Activated T-cell treated with anti-CD3 and anti-CD28 coated beads, Interleukin-2, amount 50 U/mL, for 72 hours (primary cell): ENCODE data around the gene LDLRAD4. TPM values are rescaled to one million over a fixed set of nuclear protein-coding genes. Genes with fewer than 3 reads are reported as not detected.

Experiments used
- ATAC-seq, 2 donors: fragments of 150-1000 bp; cut with Tn5 transposase; replicated peaks in 1 of 2; 2 replicates each; pipeline ENCODE4 v1.10.0; 2021; ENCODE audit warnings: moderate library complexity in 2 of 2, mild to moderate bottlenecking in 1 of 2
- DNase-seq, 2 donors: peaks; one replicate each; pipeline ENCODE4 v3.0.0; 2021 to 2022; ENCODE audit warnings: mixed read lengths in 1 of 2
- H3K27ac Mint-ChIP-seq: one replicate; pipeline ENCODE4 v1.8.0; 2022; ENCODE audit warnings: mild to moderate bottlenecking, moderate library complexity, mixed read lengths
- H3K27me3 Mint-ChIP-seq: one replicate; pipeline ENCODE4 v1.8.0; 2022; ENCODE audit warnings: low read depth, mixed read lengths
- H3K36me3 Mint-ChIP-seq, 2 donors: one replicate each; pipeline ENCODE4 v1.8.0; 2022; ENCODE audit warnings: mixed read lengths in 2 of 2, mild to moderate bottlenecking in 1 of 2; ENCODE audit not compliant: insufficient read depth in 2 of 2
- H3K4me1 Mint-ChIP-seq: one replicate; pipeline ENCODE4 v1.8.0; 2022; ENCODE audit warnings: low read depth, mixed read lengths
- H3K4me3 Mint-ChIP-seq, 2 donors: one replicate each; pipeline ENCODE4 v1.8.0; 2022; ENCODE audit warnings: mild to moderate bottlenecking in 2 of 2, mixed read lengths in 2 of 2, moderate library complexity in 2 of 2
- H3K9me3 Mint-ChIP-seq, 2 donors: one replicate each; pipeline ENCODE4 v1.8.0; 2022; ENCODE audit warnings: mixed read lengths in 2 of 2
- total RNA-seq, 2 donors: library from RNA; stranded (reverse); gene quantifications; one replicate each; pipeline ENCODE4 v1.2.3, GENCODE V29; 2022

The LDLRAD4 gene
- total RNA-seq, 2 donors from 2014 or later: 46.0 to 47.2 TPM

DNA sequence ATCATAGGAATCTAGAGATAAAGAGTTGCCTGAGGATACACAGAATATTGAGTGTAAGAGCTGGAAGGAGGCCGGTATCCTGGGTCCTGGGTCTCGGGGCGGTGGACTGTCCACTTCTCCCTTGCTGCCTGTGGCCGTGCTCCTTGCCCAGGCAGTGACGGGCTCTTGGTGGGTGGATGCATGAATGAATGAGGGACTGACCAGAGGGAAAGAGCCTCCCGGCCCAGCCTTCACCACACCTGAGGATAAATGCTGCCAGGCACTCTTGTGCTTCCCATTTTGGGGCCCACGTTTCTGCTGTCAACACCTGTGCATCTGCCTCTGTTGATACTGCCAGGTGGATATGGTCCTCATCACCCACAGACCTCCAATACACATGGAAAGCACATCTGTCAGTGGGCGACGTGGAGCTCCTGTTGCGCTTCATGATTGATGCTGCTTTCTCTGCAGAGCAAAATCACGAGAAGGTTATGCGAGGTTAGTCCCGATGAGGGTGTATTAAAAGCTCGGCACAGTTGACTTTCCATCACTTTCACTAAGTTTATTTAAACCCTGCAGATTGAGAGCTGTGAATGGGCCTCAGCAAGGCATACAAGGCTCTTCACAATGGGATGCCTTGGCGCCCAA lies 211.4 kb downstream of the LDLRAD4 start:
- Mint-ChIP-seq H3K4me1 (peaks cover 46% of the 10 kb centered on the region), H3K27ac (no peak overlapping the region), H3K4me3 (no peak overlapping the region), H3K9me3 (no peaks in the 10 kb centered on the region), H3K27me3 (no peaks in the 10 kb centered on the region), H3K36me3 (peaks cover 0 to 1% of the 10 kb centered on the region in 2 donors)
- DNase-seq: no peak
- ATAC-seq: no peak

GRCh38 chr18:13430663-13431062 lies 212.1 kb downstream of the LDLRAD4 start:
- Mint-ChIP-seq H3K4me3 (no peak overlapping the region), H3K27me3 (no peaks in the 10 kb centered on the region), H3K27ac (no peak overlapping the region), H3K4me1 (peaks cover 43% of the 10 kb centered on the region), H3K36me3 (peaks cover 0 to 1% of the 10 kb centered on the region in 2 donors), H3K9me3 (no peaks in the 10 kb centered on the region)
- no peak for ATAC-seq
- no peak for DNase-seq

DNA sequence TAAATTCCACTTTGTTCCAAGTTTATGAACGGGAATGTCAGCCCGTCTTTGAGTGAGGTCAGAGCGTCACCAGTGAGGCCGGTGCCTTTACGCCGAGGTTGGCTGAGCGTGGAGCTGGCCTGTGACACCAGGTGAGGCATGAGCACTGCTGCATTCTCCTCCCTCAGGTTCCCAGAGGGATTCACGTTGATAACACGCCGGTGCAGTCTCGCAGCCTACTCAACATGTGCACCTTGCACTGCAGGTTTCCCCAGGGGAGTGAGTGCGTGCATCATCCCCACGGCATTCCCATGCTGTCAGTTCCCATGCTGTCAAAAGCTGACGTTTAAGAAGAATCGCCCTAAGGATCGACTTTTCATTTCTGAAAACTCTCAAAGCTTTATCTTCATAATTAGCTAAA lies 213.3 kb downstream of the LDLRAD4 start:
- DNase-seq (no peak), ATAC-seq (no peak)
- Mint-ChIP-seq H3K9me3 (no peaks in the 10 kb centered on the region), H3K36me3 (peaks cover 0 to 1% of the 10 kb centered on the region in 2 donors), H3K4me3 (no peak overlapping the region), H3K27me3 (no peaks in the 10 kb centered on the region), H3K4me1 (peaks cover 53% of the 10 kb centered on the region), H3K27ac (no peak overlapping the region)

DNA sequence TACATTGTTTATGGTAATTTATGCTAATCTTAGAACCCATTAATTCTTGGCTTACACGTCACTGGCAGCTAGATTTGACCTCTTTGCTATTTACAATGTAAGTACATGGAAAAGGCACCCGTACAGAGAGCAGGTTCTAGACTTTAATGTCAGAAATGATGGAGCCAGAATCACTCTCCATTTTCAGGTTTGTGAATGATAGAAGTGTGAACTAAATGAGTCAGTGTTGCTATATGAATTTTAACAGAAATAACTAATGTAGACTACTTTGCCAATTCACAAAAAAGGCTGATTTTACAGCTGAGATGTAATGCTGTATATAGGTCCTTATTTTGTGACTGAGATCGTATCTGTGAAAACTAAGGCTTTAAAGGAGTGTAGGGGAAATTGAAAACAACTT lies 214.6 kb downstream of the LDLRAD4 start:
- no peak overlapping the region for H3K27ac Mint-ChIP-seq
- H3K4me1 Mint-ChIP-seq: peaks cover 54% of the 10 kb centered on the region
- peaks cover 0 to 1% of the 10 kb centered on the region in 2 donors for H3K36me3 Mint-ChIP-seq
- no peaks in the 10 kb centered on the region for H3K27me3 Mint-ChIP-seq
- DNase-seq: no peak
- H3K4me3 Mint-ChIP-seq: no peak overlapping the region
- ATAC-seq: peak; percentile 69 to 72
- no peaks in the 10 kb centered on the region for H3K9me3 Mint-ChIP-seq

DNA sequence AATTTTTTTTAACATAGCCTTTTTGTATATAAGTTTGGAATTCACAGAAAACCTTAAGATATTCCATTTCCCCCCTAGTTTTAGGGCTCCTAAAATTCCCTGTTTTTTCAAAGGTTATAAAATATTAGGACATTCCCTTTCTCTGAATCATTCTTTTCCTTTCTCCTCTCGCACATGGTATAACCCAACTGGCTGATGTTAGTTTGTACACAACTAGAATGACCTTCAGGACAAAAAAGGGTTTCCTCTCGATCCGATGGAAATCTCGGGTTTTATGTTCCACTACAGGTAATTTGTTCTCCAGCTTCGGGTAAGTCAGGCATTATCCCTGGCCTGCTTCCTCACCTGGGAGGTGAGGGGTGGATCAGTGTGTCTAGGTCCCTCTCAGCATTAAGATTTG lies 215.1 kb downstream of the LDLRAD4 start:
- Mint-ChIP-seq H3K27ac (no peak overlapping the region), H3K4me1 (peaks cover 54% of the 10 kb centered on the region), H3K36me3 (peaks cover 0 to 1% of the 10 kb centered on the region in 2 donors), H3K9me3 (no peaks in the 10 kb centered on the region), H3K4me3 (no peak overlapping the region), H3K27me3 (no peaks in the 10 kb centered on the region)
- DNase-seq (no peak), ATAC-seq (no peak)

GRCh38 chr18:13434854-13435253 lies 216.3 kb downstream of the LDLRAD4 start:
- Mint-ChIP-seq H3K4me1 (peaks cover 61% of the 10 kb centered on the region), H3K27ac (no peak overlapping the region), H3K9me3 (no peaks in the 10 kb centered on the region), H3K27me3 (no peaks in the 10 kb centered on the region), H3K4me3 (no peak overlapping the region), H3K36me3 (peaks cover 0 to 1% of the 10 kb centered on the region in 2 donors)
- ATAC-seq (no peak), DNase-seq (no peak)

- DNase-seq (no peak), ATAC-seq (no peak)
- Mint-ChIP-seq H3K4me3 (peak overlapping the region; percentile 29 to 89), H3K36me3 (no peaks in the 10 kb centered on the region), H3K9me3 (no peaks in the 10 kb centered on the region), H3K27me3 (no peaks in the 10 kb centered on the region), H3K27ac (peak overlapping the region; percentile 82), H3K4me1 (peaks cover 61% of the 10 kb centered on the region)
These were observed 217.2 kb downstream of the LDLRAD4 start for GRCh38 chr18:13435586-13436333.

DNA sequence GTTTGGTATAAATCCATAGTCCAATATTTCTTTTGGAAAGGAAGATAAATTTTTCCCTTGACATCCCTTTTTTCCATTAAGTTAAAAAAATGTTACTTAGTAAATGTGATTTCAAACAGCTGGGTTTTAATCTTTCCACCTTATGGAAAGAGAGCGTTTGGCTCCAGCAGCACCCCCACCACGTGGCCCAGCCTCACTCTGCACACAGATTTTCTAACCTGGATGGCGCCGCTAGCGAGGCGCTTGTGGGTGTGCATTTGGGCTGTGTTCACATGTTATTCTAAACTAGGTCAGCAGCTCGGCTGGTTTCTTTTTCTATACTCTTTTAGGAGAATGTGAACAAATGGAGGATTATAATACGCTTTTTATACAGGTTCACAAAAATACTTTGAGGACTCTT lies 218.0 kb downstream of the LDLRAD4 start:
- Mint-ChIP-seq H3K4me3 (peak overlapping the region; percentile 72 to 89), H3K27me3 (no peaks in the 10 kb centered on the region), H3K4me1 (peaks cover 61% of the 10 kb centered on the region), H3K9me3 (no peaks in the 10 kb centered on the region), H3K36me3 (no peaks in the 10 kb centered on the region), H3K27ac (peak overlapping the region; percentile 37)
- DNase-seq (peak in 1 of 2 donors; percentile 26), ATAC-seq (peak in 1 of 2 donors; percentile 28)

GRCh38 chr18:13437034-13437433 lies 218.5 kb downstream of the LDLRAD4 start:
- ATAC-seq: peak; percentile 36 to 55
- DNase-seq: peak; percentile 29
- Mint-ChIP-seq H3K4me1 (peaks cover 61% of the 10 kb centered on the region), H3K4me3 (peak overlapping the region; percentile 72 to 89), H3K9me3 (no peaks in the 10 kb centered on the region), H3K36me3 (no peaks in the 10 kb centered on the region), H3K27ac (peak overlapping the region; percentile 90), H3K27me3 (no peaks in the 10 kb centered on the region)

DNA sequence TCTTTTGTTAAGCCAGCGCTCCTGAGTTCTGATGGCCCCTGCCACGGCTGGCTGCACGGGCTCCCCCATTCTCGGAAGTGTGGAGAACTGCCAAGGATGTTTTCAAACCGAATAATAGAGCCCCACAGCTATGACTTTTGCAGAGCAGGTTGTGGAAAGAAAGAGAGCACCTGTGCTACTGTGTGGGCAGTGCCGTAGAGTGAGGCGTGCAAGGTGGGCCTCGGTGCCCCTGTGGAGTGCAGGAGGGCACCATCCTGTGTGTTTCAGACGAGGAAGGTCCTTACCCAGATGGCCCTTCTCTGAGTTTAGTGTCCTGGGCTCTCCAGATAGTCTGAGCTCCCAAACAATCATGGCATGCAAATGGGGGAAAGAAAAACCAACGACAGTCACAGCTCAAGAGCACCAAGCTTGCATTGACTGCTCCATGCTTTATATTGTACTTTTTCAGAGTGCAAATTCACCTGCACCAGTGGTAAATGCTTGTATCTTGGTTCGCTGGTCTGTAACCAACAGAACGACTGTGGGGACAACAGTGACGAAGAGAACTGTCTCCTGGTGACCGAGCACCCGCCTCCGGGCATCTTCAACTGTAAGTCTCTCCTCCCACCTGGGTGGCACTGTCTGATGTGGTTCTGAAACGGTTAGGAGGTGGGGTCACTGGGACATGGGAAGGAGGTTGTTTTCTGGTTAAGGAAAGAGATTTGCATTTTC lies 219.4 kb downstream of the LDLRAD4 start:
- ATAC-seq (peak; percentile 74 to 78), DNase-seq (peak; percentile 53 to 64)
- Mint-ChIP-seq H3K4me1 (peaks cover 56% of the 10 kb centered on the region), H3K27ac (peak overlapping the region; percentile 90), H3K27me3 (no peaks in the 10 kb centered on the region), H3K9me3 (no peaks in the 10 kb centered on the region), H3K36me3 (no peaks in the 10 kb centered on the region), H3K4me3 (peak overlapping the region; percentile 72 to 89)

DNA sequence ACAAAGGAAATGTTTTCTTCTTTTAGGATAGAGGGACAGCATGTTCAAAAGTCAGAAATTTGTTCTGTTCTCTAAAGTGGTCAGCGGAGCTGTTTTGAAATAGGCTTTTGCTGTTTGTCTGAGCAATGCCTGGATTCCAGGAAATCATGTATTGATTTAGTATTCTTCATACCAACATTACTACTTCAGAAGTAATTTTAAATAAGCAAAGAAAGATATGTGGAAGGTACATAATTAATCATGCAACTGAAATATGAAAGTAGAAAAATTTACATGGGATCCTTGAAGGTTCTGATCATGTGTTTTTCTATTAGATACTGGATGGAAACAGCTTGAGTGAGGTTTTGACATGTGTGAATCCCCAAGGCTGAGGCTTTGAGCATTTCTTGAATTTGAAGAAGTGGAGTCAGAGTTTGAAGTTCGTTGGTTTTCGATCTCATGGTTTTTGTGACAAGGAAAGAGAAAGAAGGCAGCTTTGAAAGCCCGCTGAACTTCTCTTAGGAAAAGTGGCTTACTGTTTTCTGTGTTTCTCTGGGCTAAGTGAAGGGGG lies 220.0 kb downstream of the LDLRAD4 start:
- Mint-ChIP-seq H3K4me1 (peaks cover 56% of the 10 kb centered on the region), H3K36me3 (no peaks in the 10 kb centered on the region), H3K9me3 (no peaks in the 10 kb centered on the region), H3K27ac (peak overlapping the region; percentile 87), H3K27me3 (no peaks in the 10 kb centered on the region), H3K4me3 (peak overlapping the region; percentile 72 to 89)
- DNase-seq: no peak
- ATAC-seq: peak; percentile 43 to 58

- no peak overlapping the region for H3K4me3 Mint-ChIP-seq
- H3K27me3 Mint-ChIP-seq: no peaks in the 10 kb centered on the region
- no peak overlapping the region for H3K27ac Mint-ChIP-seq
- DNase-seq: no peak
- H3K36me3 Mint-ChIP-seq: no peaks in the 10 kb centered on the region
- H3K9me3 Mint-ChIP-seq: no peaks in the 10 kb centered on the region
- ATAC-seq: no peak
- H3K4me1 Mint-ChIP-seq: peaks cover 60% of the 10 kb centered on the region
These were observed 220.9 kb downstream of the LDLRAD4 start for GRCh38 chr18:13439461-13439860.
